CD4-positive, alpha-beta T cell treated with Interleukin-15 for 4 hours (primary cell): ENCODE results near the gene BEND5.

ENCODE experiments used
- DNase-seq: peaks from one replicate; pipeline ENCODE4 v3.0.0-alpha.2; 2020; ENCODE audit warnings: low spot score

The BEND5 gene, protein sequence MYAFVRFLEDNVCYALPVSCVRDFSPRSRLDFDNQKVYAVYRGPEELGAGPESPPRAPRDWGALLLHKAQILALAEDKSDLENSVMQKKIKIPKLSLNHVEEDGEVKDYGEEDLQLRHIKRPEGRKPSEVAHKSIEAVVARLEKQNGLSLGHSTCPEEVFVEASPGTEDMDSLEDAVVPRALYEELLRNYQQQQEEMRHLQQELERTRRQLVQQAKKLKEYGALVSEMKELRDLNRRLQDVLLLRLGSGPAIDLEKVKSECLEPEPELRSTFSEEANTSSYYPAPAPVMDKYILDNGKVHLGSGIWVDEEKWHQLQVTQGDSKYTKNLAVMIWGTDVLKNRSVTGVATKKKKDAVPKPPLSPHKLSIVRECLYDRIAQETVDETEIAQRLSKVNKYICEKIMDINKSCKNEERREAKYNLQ

DNA sequence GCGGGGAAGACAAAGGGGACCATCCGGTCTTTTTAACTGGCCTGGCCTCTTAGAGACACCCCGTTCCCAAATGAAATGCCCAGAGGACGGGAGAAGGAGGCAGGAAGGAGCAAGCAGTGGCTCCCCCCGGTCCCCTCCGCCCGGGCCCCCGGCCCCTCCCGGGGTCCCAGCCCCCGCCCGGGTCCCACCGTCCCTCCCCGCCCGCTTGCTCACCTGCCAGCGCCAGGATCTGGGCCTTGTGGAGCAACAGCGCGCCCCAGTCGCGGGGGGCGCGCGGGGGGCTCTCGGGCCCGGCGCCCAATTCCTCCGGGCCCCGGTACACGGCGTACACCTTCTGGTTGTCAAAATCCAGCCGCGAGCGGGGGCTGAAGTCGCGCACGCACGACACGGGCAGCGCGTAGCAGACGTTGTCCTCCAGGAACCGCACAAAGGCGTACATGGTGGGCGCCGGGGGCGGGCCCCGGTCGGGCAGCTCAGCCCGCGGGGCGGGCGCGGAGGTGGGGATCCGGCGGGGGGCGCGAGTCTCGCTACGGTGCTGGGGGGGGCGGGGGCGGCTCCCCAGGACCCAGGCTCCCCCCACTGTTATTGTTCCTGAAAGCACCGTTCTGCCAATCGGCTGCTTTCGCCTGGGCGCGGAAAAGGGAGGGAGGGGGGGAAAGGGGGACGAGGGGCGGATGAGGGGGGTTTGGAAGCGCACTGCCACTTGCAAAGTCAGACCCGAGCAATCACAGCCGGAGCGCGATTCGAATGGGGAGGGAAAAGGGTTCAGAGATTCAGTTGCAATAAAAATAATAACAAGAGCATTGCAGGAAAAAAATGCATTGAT lies at the start of gene BEND5:
TSS of gene BEND5 (minus strand) at position 499 of the 826 bp plus-strand sequence. CDS start at position 439, 60 bp downstream.
- peak; percentile 35 for DNase-seq

DNA sequence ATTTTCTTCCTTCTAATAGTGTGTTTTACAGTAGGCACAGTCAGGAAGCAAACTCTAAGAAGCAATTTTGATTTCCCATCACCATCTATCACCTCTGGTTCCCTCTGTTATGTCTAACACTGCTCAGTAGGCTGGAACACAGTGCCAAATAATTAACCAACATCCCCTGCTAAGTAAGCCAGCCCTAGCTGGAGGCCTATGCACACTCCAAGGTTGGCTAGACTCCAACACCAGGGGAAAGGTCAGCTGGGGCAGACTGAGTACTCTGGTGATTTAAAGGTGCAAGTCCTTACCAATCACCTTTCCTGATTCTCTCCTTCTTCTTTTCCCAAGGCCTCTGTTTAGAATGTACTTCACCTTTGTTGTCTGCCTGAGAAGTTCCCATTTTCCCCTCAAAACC lies 46.5 kb upstream of the BEND5 start:
- DNase-seq = no peak

DNA sequence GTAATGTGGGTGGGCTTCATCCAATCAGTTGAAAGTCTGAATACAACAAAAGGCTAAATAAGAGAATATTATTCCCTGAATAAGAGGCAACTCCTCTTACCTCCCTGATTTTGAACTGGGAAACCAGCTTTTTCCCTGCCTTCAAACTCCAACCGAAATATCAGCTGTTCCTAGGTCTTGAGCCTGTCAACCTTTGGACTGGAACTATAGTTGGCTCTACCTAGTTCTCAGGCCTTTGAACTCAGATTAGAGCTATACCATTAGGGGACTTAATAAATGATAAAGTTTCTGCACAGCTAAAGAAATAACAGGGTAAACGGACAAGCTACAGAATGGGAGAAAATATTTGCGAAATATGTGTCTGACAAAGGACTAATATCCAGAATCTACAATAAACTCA lies 43.8 kb upstream of the BEND5 start:
- DNase-seq = no peak

DNA sequence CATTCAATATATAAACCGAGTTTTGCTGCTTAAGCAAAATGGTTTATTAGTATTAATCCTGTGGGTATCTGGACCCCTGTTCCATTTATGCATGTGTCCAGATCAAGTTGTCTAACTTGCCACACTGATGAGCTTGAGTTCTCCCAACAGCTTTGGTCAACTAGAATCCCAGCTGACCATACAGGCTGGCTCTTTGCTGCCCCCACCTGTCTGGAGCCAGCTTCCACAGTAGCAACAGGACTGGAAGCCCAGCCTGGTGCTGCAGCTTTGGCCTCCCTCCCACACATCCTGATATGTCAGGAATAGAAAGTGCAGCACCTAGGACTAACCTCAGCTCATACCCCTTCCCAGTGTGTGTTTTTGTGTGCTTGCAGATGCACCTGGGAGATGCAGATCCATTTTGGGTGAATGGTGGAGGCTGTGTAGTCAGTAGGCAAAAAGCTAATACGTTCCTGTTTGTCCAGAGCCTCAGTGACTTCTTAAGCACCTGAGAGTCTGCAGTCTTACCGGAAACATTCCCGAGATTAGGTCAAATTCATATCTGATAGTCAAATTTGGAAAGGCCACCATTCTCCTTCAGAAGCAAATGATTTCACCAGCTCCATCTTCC lies 40.9 kb upstream of the BEND5 start:
- DNase-seq = no peak

DNA sequence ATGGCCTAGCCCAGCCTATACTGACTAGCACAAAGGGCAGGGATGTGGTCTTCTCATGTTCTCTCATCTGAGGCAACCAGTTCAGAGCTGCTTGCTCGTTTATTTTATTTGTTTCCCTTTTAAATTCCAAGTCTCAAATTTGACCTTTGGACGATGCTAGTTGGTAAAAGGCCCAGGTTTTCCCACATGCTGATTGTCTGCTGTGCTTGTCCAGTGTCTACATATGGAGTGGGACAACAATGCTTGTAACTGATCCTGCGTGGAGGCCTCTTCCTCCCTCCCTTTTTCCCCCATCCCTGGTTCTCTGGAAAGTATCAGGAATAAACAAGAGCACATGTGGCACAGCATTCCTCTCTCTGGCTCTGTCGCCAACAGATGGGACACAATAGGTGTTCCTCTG lies 34.0 kb upstream of the BEND5 start:
- no peak for DNase-seq

DNA sequence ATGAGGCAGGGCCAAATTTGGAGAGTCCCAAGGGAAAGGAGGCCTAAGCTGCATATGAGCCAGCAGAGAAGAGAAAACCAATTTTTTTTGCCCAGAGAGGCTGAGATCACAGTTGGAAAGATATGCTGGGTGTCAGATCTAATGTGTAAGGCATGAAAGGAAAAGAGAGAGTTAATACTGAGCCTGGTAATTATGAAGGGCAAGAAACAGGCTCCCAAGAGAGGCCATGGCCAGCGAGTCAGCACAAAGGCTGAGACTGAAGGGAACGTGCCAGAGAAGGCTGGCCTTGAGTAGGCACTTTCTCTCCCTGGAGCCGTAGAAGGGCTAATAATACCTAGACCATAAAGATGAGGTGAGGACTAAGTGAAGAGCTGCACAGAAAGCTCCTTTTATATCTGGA lies 31.8 kb upstream of the BEND5 start:
- no peak for DNase-seq

DNA sequence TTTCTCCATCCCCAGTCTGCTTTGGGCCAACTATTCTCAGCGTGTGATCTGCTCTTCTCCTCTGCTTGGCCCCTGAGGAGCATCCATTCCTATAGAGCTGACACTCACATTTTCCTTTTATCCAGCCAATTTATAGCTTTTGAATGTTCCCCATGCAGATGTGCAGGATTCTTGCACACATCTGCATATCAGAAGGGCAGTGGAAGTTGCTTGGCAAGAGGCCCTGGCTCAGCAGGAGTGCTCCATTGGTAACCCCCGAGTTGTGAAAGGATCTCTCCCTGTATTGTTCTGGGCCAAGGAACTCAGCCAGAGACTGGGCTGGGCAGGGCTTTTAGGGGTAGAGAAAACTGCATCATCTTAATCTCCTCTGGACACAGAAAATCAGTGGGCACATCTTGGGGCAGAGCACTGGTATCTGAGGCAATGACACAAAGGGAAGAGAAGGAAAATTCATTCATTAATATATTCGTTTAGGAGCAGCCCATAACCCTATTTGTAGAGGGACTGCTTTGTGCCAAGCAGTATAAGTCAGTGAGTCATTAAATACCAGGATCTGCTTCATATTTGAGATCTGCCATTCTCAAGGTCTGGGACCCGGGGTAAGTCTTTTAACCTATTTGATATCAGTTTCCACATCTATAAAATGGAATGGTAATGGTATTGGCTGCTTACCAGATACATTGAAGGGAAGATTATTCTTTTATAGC lies 31.0 kb upstream of the BEND5 start:
- no peak for DNase-seq

DNA sequence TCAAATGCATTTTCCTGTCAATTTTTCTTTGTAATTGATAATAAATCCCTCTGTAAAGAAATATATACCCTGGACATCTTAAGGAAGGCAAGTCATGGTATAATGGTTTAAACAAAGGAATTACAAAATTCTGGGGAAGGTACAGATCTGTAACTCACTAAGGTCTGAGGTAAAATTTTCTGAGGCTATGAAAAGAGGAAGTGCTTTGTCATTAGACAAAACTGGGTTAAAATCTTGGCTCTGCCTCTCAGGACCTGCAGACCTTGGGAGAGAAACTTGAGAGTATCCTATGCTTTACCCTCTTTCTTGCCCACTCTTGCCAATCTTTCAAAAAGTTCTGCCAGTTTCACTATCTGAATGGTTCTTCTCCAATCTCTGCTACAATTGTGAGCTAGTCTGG lies 26.8 kb upstream of the BEND5 start:
- DNase-seq = no peak

DNA sequence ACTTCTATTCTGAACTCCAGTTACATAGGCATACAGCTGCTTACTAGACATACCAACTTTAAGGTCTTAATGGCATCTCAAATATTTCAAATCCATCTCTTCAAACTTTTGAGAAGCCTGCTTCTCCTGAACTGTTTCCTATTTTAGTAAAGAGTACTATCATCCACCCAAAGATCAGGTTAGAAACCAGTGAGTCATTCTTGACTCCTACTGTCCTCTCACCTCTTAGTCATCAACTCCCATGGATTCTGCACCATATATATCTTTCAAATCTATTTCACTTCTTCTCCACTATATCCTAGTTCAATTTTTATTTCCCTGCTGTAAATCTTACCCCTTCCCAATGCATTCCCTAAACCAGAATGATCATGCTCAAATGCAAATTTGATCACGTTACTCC lies 18.1 kb upstream of the BEND5 start:
- no peak for DNase-seq

DNA sequence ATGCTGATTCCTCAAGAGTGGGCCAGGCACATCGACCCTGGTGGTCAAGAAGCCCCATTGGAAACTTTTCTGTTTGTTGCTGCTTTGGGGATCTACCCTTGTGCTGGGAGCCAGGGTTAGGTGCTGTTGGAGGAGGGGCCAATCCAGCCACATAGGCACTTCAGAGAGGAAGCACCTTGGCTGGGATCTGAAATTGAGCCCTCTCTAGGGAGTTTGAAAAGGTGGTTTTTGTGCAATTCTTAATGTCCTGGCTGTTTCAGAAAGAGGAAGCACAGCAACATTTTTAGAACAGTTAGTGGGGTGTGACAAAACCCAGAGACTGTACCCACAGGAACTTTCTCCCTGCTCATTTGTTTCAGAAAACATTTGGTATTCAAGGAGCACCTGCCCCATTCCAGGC lies 17.2 kb upstream of the BEND5 start:
- no peak for DNase-seq

DNA sequence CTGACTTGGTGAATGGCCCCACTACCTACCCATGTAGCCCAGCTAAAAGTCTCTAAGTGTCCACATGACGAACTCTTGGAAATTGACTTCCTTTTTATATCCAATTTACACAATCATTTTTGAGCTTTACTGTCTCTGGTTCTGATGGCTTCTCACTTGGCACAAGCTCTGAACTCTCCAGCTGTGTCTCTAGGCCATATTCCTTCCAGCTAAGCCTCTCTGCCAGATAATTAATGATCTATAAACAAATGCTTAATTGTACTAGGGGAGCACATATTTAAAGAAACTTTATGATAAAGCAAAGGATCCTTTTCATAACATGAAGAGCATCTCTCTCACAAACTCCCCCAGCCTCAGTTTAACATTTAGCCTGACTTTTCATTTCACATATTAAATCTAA lies 16.3 kb upstream of the BEND5 start:
- no peak for DNase-seq

DNA sequence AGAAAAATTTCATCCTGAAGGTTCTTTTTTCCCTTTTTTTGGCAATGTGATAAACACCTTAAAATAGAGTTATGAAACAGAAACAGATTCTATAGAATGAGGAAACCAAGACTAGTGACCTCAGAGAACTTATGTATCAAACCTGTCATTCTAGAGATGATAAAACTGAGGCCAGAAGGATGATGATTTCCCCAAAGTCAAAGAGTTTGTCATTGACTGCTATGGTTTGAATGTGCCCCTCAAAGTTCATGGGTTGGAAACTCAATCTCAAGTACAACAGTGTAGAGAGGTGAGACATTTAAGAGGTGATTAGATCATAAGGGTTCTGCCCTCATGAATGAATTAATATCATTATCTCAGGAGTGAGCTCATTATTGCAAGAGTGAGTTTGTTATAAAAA lies 13.7 kb upstream of the BEND5 start:
- DNase-seq = no peak

DNA sequence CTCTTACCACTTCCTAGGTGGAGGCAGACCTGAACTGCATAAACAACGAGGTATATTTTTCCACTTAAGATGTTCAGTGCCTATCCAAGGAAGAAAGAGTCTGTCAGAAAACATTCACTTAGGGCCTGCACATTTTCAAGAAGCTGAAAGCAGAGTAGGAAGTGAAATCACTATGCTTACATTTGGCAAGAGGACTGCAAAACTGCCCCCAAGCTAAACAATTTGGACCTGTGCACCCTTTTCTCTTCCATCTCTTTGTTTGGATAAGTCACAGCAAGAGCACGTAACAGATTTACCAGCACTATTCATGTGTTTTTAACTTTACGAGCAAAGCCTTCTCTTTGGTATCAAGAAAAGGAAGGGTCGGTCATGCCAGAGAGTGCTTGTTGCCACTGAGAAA lies 13.2 kb upstream of the BEND5 start:
- DNase-seq = no peak

DNA sequence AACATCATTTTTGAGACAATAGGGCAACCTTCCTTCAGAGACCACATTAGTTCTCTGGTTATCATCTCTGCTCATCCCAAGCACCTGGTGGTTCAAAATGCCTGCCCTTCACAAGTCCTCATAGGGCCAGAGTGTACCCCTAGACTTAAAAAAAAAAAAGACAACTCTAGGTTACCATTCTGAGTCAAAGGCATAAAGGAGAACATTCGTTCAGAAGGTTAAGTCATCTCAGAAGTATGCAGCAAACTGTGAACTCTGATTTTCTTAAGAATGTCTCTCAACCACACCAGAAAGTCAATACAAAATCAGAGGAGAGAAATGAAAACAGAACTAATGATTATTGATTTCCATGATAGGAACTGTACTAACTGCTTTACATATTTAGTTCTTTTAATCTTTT lies 9.2 kb upstream of the BEND5 start:
- DNase-seq = no peak

DNA sequence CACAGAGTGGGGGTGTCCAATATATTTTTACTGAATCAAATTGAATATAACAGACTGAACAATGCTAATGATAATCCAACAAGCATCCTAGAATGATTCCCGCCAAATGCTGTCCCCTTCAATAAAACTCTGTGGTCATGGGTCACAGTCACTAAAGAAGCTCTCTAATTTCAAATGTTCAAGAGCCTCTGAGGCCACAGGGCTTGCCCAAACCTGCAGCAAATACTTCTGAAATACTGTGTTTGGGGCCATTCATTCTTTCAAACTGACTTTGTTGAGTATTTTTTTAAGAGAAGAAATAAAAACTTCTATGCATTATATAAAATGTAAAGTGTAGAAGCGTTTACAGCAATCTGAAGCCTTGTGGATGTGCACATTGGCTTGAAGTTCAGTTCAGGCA lies 7.6 kb upstream of the BEND5 start:
- DNase-seq = no peak

DNA sequence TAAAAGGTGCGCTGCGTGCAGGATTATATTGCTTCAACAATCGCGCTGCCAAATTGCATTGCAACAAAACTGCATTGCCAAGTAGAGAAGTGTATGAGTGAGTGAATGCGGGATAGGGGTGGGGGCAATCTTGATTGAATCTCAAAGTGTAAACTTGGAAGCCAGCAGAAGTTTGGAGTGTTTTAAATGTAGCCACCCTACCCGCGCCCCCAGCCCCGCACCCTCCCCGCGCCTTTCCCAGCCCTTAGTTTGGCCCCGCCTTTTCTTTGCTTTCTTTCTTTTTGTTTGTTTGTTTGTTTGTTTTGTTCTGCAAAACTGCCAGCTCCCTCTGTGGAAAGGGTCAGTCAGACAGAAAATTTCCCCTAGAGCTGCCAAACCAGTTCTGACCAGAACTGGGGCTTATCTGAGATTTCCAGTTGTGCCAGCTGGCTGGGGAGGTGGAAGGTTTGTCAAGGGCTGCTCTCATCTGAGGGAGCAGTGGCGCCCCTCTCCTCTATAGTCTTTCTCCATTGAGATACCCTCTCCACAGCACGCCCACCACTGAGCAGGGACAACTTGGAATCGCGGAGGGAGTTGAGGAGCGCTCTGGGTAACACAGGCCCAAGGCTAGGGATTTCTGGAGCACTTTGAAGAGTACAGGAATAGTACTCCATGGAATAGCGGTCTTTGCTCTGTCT lies 666 bp upstream of the BEND5 start:
- DNase-seq = no peak

DNA sequence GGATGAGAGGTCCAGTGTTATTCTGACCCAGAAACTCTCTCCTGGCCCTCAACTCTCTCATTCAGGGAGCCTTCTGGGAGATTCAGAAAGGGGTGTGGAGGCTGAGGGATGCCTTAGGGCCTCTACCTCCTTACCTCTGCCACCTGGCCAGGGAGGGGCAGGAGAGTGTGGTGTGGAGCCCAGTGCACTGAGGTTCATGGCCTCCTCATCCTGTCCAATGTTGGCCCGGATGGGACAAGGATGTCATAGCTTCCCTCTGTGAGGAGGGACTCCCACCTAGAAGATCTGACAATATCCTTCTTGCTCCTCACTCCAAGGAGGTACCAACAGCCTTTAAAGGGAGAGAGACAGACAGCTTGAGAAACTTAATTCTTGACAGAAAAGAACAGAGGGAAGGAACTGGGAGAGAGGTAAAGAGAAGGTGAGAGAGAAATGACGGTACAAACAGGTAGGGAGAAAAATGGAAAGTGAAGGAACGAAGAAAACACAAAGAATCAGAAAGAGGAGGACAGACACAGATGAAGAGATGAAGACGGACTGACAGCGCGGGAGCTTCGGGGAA lies 779 bp downstream of the BEND5 start:
- DNase-seq = no peak

DNA sequence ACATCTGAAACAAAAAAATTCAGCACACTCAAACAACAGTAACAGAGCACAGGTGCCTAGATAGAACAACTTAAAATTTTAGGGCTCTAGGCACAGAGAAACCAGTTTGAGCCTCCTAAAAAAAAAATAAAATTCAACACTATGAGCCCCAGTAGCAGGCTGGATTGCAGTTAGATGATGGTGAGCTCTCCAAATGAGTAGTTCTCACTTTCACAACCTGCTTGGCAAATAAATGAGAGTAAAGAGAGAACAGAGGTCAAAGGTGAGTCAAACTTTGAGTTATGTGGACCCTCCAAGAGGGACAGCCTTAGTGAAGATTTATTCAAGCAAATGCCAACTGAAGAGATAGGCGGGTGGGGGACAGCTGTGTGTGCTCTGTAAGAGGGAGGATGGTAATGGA lies 3.6 kb downstream of the BEND5 start:
- no peak for DNase-seq

DNA sequence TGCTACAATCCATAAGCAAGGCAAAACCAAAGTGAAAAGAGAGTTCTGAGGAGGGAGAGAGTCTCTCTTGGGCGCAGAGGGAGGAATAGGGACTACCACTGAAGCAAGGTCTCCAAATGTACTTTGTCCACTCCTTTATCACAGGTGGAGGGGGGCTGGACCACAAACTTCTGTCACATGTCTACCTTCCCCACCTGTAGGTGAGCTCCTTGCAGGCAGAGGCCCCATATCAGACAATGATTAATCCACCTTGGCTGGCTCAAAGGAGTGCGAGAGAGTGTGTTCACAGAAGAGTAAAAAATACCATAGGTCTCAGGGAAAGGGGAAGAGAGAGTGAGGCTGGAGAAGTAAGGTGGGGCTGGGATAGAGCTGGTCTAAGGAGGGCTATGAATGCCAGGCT lies 4.5 kb downstream of the BEND5 start:
- DNase-seq = no peak

DNA sequence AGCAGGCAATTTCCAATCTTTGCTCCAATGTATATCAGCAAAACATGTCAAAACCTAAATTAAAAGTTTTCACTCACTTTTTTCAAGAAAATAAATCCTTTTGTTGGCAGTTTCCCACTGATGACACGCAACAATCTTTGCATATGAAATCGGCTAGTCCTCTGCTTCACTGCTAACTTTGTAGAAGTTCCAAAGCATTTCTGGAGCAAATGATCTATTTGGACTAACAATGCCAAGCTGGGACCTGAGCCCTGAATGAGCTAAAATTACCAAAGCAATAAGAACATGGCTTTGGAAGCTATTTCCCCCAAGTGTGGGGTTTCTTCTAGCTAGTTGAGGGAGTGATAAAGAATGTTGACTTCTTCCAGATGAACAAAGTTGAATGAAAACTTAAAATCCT lies 5.1 kb downstream of the BEND5 start:
- no peak for DNase-seq

DNA sequence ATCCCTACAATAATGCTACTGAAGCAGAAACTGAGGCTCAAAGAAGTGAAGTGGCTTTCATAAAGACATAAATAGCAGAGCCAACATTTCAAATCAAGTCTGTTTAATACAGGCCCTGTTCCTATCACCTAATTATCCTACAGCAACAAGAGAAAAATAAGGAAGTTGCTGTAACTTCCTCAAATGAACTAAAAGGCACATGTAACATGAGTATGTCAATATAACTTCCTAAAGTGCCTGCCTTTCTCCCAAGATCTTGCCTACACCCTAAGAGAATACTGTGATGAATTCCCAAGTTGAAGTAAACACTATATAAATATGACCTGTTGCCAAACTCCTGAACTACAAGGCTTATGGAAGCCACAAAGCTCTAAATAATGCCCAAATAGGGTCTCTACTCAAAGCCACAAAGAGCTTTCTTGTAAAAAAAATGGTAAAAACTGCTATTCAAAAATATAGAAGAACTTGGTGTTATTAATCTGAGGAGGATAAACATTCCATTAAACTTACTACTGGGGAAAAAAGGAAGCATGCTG lies 8.6 kb downstream of the BEND5 start:
- DNase-seq = no peak
